NT2/D1 (cell line): ENCODE results near the gene MED16.

Experiments used
- DNase-seq: peaks from one replicate; pipeline ENCODE4 v3.0.0-alpha.2; 2011; ENCODE audit warnings: low read depth, low spot score
- H3K27me3 ChIP-seq: 2 replicates; pipeline ENCODE4 v1.6.0; 2011; ENCODE audit warnings: mild to moderate bottlenecking; ENCODE audit not compliant: insufficient read length, insufficient read depth
- H3K36me3 ChIP-seq: 2 replicates; pipeline ENCODE4 v1.6.1; 2011; ENCODE audit warnings: mild to moderate bottlenecking, low read length, mixed read lengths; ENCODE audit not compliant: insufficient read depth, insufficient read length
- H3K4me1 ChIP-seq: 2 replicates; pipeline ENCODE4 v1.5.1; 2011; ENCODE audit not compliant: insufficient read depth, insufficient read length
- H3K4me3 ChIP-seq: 2 replicates; pipeline ENCODE4 v1.5.1; 2011; ENCODE audit warnings: low read depth; ENCODE audit not compliant: insufficient read length
- H3K9ac ChIP-seq: 2 replicates; pipeline ENCODE4 v1.6.0; 2011; ENCODE audit warnings: low read depth; ENCODE audit not compliant: insufficient read length
- H3K9me3 ChIP-seq: 2 replicates; pipeline ENCODE4 v1.5.1; 2011; ENCODE audit warnings: mild to moderate bottlenecking, low read length; ENCODE audit not compliant: insufficient read depth
- SUZ12 ChIP-seq: IDR thresholded peaks from 2 replicates; pipeline ENCODE4 v1.6.1; 2011; ENCODE audit not compliant: insufficient read length, insufficient read depth; ENCODE audit errors: extremely low read depth
- YY1 ChIP-seq: IDR thresholded peaks from 2 replicates; pipeline ENCODE4 v1.6.1; 2011; ENCODE audit not compliant: insufficient read length, insufficient read depth
- ZNF274 ChIP-seq: IDR thresholded peaks from 2 replicates; pipeline ENCODE4 v1.6.1; 2011; ENCODE audit warnings: mild to moderate bottlenecking, low read depth, low read length

Gene MED16

DNA sequence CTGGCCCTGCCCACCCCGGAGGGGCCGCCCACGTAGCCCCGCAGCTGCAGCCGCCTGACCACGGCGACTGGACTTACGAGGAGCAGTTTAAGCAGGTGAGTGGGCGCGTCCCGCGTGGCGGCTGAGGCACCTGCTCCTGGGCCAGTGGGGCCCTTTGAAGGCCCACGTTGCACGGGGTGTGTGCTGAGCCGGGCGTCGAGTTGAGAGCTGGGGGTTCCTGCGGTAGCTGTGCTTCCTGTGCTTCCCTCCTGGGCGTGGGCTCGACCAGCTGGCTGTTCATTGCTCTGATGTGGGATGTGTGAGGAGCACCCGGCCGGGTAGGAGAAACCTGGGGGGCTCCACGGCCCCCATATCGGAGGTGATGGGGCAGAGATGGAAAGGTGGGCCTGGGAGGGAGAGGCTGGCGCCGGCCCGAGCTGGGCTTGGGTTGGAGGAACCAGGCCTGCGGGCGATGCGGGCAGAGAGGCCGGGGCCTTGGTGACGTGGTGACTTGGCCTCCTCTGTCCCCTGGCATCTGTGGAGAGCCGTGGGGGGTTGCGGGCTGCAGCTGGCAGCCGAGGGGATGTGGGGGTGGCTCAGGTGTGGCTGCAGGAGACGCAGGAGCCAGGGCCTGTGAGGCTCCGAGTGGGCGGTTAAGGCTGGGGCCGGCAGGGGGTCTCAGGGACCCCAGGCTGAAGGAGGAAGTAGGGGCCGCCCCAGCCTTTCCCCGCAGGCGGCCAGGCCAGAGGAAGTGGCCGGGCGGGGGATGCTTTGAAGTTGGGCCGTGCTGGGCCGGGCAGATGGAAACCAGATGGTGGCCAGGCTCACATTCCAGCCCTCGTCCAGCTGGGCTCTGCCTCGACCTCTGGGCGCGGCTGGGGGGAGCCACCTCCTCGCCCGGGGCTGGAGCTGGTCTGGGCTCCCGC lies 39.9 kb upstream of the MED16 start:
- Histone ChIP-seq H3K9ac (peak overlapping the region; percentile 21), H3K27me3 (no peaks in the 10 kb centered on the region), H3K9me3 (no peaks in the 10 kb centered on the region), H3K36me3 (peaks cover 76% of the 10 kb centered on the region), H3K4me1 (peaks cover 14% of the 10 kb centered on the region), H3K4me3 (no peak overlapping the region)
- no peak for DNase-seq
- TF ChIP-seq ZNF274 (no peak), YY1 (no peak), SUZ12 (no peak)

DNA sequence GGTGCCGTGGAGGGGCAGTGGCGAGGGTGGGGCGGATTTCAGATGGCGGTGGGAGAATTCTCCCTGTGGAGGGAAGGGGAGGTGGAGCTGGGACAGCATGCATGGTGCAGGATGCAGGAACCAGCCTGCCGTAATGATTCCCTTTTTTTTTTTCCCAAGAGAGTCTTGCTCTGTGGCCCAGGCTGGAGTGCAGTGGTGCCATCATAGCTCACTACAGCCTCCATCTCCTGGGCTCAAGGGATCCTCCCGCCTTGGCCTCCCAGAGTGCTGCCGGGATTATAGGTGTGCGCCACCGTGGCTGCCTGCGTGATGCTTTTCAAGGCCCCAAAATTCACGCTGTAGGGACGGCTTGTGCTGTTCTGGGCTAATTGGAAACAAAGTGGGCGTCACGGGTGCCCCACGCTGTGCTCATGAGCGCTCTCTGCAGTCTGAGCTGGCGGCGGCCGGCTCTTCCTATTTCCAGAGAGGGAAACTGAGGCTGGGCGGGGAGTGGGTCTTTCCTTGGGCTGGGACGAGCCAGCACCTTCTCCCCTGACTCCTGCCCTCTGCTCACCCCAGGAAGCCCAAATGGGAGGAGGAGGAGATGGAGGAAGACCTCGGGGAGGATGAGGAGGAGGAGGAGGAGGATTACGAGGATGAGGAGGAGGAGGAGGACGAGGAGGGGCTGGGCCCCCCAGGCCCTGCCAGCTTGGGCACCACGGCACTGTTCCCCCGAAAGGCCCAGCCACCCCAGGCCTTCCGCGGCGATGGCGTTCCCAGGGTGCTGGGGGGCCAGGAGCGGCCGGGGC lies 39.1 kb upstream of the MED16 start:
- no peak overlapping the region for H3K9ac ChIP-seq
- no peaks in the 10 kb centered on the region for H3K9me3 ChIP-seq
- H3K4me1 ChIP-seq: peaks cover 17% of the 10 kb centered on the region
- H3K36me3 ChIP-seq: peaks cover 70% of the 10 kb centered on the region
- no peak for DNase-seq
- H3K27me3 ChIP-seq: no peaks in the 10 kb centered on the region
- TF ChIP-seq YY1: no peak
- no peak overlapping the region for H3K4me3 ChIP-seq

DNA sequence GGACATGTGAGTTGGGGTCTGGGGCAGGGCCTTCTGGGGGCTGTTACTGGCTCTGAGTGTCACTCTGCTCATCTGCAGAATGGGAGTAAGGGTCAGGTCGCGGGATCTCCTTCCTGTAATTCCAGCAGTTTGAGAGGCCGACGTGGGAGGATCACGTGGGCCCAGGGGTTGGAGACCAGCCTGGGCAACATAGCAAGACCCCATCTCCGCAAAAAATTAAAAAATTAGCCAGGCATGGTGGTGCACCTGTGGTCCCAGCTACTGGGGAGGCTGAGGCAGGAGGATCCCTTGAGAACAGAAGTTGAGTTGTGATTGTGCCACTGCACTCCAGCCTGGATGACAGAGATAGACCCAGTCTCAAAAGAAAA lies 36.9 kb upstream of the MED16 start:
- H3K27me3 ChIP-seq: no peaks in the 10 kb centered on the region
- TF ChIP-seq SUZ12: no peak
- no peak for TF ChIP-seq YY1
- TF ChIP-seq ZNF274: no peak
- H3K4me1 ChIP-seq: peaks cover 15% of the 10 kb centered on the region
- H3K4me3 ChIP-seq: no peak overlapping the region
- no peaks in the 10 kb centered on the region for H3K9me3 ChIP-seq
- DNase-seq: no peak
- peaks cover 52% of the 10 kb centered on the region for H3K36me3 ChIP-seq
- peak overlapping the region; percentile 8 for H3K9ac ChIP-seq

DNA sequence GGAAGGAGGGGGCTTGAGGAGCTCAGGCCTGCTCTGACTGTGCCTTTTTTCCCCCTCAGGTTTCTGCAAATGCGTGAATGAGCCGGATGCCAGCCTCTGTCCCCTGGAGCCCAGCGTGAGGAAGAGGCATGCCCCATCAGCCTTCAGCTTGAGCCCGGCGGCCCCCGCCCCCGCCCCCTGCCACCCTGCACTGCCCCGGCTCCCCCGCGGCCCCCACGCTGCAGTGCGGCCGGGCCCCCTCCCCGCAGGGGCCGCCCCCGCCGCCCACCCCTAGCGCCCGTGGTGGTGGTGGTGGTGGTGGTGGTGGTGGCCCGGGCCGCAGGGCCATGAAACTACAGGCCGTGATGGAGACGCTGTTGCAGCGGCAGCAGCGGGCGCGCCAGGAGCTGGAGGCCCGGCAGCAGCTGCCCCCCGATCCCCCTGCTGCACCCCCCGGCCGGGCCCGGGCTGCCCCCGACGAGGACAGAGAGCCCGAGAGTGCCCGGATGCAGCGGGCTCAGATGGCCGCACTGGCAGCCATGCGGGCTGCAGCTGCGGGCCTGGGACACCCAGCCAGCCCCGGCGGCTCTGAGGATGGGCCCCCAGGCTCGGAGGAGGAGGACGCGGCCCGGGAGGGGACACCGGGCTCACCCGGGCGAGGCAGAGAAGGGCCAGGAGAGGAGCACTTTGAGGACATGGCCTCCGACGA lies 36.4 kb upstream of the MED16 start:
- TF ChIP-seq ZNF274: no peak
- no peak for TF ChIP-seq SUZ12
- Histone ChIP-seq H3K36me3 (peaks cover 47% of the 10 kb centered on the region), H3K4me3 (no peak overlapping the region), H3K27me3 (no peaks in the 10 kb centered on the region), H3K9me3 (no peaks in the 10 kb centered on the region), H3K9ac (peak overlapping the region; percentile 8), H3K4me1 (peaks cover 15% of the 10 kb centered on the region)
- no peak for DNase-seq

DNA sequence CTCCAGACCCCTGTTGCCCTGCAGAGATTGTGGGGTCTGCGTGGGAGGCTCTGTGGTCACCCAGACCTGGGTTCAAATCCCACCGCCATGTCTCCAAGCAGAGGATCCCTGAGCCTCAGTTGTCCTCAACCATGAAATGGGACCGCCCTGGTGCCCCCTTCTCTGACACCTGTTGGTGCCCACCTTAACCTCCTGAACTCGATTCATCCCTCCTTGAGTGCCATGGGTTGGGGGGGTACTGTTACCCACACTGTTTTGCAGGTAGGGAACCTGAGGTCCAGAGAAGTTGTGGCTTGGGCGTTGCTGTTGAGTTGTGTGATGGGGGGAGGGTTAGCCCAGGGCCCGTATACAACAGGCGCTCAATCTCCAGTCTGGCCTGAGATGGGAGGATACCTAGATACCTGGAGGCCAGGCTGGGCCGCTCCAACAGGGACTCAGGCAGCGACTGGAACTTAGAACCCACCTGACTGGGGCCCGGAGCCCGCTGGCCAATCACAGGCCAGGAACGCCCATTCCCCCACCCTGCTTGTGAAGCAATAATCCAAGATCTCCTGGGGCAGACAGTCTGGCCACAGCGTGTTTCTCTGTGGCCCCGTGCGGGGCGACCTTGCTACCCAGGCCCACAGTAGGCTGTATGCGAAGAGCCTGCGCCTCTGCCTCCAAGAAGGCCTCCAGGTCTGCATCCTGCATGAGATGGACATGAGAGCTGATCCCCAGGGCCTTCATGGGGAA lies 35.6 kb upstream of the MED16 start:
- Histone ChIP-seq H3K4me3 (no peak overlapping the region), H3K4me1 (peaks cover 18% of the 10 kb centered on the region)

DNA sequence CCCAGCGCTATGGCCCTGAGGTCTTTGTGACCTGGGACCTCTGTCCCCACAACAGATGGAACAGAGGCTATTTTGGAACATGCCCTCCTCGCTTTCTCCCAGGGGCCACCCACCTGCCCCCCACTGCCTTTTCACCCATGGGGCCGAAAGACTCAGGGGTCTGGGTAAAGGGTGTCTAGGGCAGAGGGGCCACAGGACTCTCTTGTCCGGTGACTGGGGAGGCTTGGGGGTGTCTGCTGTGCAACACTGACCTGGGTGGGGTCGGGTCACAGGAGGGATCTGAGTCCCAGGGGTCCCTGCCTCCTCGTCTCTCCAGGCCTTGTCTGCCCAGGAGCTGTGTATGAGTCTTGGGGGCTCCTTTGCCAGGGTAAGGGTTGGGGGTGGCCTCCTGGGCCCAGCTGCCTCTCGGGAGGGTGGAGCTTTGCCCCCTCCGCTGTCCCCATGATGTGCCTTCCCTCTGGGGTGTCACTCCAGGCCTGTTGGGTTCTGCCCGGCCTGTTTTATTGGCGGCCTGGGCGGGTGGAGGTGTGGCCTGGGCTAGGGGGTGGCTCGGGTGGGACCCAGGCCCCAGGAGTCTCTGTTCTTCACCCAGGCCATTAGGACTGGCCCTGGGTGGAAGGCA lies 34.9 kb upstream of the MED16 start:
- no peak for DNase-seq
- Histone ChIP-seq H3K9me3 (no peaks in the 10 kb centered on the region), H3K4me3 (peak overlapping the region; percentile 86), H3K36me3 (peaks cover 40% of the 10 kb centered on the region), H3K27me3 (no peaks in the 10 kb centered on the region), H3K4me1 (peaks cover 18% of the 10 kb centered on the region), H3K9ac (peak overlapping the region; percentile 72)
- TF ChIP-seq YY1 (no peak), SUZ12 (no peak), ZNF274 (no peak)

More for the DNA sequence above, 35.6 kb upstream of the MED16 start:
- Histone ChIP-seq H3K36me3 (peaks cover 40% of the 10 kb centered on the region), H3K9me3 (no peaks in the 10 kb centered on the region), H3K9ac (no peak overlapping the region), H3K27me3 (no peaks in the 10 kb centered on the region)
- TF ChIP-seq YY1: no peak
- no peak for TF ChIP-seq SUZ12
- no peak for TF ChIP-seq ZNF274
- no peak for DNase-seq
